Spleen (tissue), 7 donors: ENCODE data around the gene PRR29.

Experiments used
- CTCF ChIP-seq, 11 experiments: fragments of 200-600 bp in 7 of 11; fragments of 450-650 bp in 4 of 11; sonication (generic) in 4 of 11; IDR thresholded peaks in 8 of 11; conservative IDR thresholded peaks in 3 of 11; 1 replicate in 7 of 11; 2 replicates in 4 of 11; pipeline versions ENCODE4 v1.4.0 to v1.8.0; 2016 to 2021; ENCODE audit warnings: antibody characterized with exemption in 11 of 11, inconsistent platforms in 4 of 11, mild to moderate bottlenecking in 1 of 11
- POLR2A ChIP-seq, 3 donors: fragments of 450-650 bp; IDR thresholded peaks; one replicate each; pipeline ENCODE4 v1.5.1; 2017; ENCODE audit warnings: antibody characterized with exemption in 3 of 3, mild to moderate bottlenecking in 1 of 3
- POLR2AphosphoS5 ChIP-seq, 3 donors: sonication (generic); formaldehyde crosslinking; IDR thresholded peaks; one replicate each; pipeline ENCODE4 v1.5.1; 2017; ENCODE audit warnings: antibody characterized with exemption in 3 of 3
- donor health status: DM: no; HTN: no; CAD: no; lungs with moderate emphysema.
- donor health status: DM: no; HTN: no; CAD: no.
- donor health status: DM: no; HTN: no; CAD: no.

GRCh38 chr17:63956296-63956920, 41.7 kb upstream of the PRR29 start:
- TF ChIP-seq CTCF (IDR thresholded peaks at IDR 0.05 in 8 of 11, conservative IDR thresholded peaks at IDR 0.05 in 3 of 11) = no peak
- TF ChIP-seq POLR2A (IDR thresholded peaks at IDR 0.05) = no peak
- no peak for TF ChIP-seq POLR2AphosphoS5 (IDR thresholded peaks at IDR 0.05)
